Adrenal gland (tissue), 12 donors: ENCODE results near the gene TACO1. TPM values are rescaled to one million over a fixed set of nuclear protein-coding genes. Genes with fewer than 3 reads are reported as not detected.

Experiments used
- DNase-seq, 7 donors: peaks; one replicate each; pipeline ENCODE4 v3.0.0-alpha.2; 2019 to 2020
- H3K27ac ChIP-seq, 5 donors: fragments of 200-600 bp; sonication (generic) in 4 of 5; 1 replicate in 3 of 5; 2 replicates in 2 of 5; pipeline versions ENCODE4 v1.5.1 to v1.8.0; 2016 to 2020; ENCODE audit warnings: mild to moderate bottlenecking in 1 of 5
- H3K27me3 ChIP-seq: fragments of 200-600 bp; 2 replicates; pipeline ENCODE4 v1.8.0; 2021
- H3K36me3 ChIP-seq, 2 donors: fragments of 200-600 bp; replicated peaks in 1 of 2; 1 replicate in 1 of 2; 2 replicates in 1 of 2; pipeline versions ENCODE4 v1.5.1 to v1.8.0; 2018 to 2022
- H3K4me1 ChIP-seq, 2 donors: fragments of 200-600 bp; replicated peaks in 1 of 2; 1 replicate in 1 of 2; 2 replicates in 1 of 2; pipeline versions ENCODE4 v1.5.1 to v1.8.0; 2018 to 2021
- H3K4me3 ChIP-seq, 4 donors: fragments of 200-600 bp; sonication (generic) in 3 of 4; one replicate each; pipeline ENCODE4 v1.5.1; 2016 to 2018
- H3K9me3 ChIP-seq, 3 donors: fragments of 200-600 bp; sonication (generic) in 1 of 3; replicated peaks in 1 of 3; 1 replicate in 2 of 3; 2 replicates in 1 of 3; pipeline versions ENCODE4 v1.5.1 to v1.8.0; 2016 to 2021
- POLR2A ChIP-seq, 2 donors: fragments of 450-650 bp; IDR thresholded peaks; one replicate each; pipeline ENCODE4 v1.6.1; 2017; ENCODE audit warnings: antibody characterized with exemption in 2 of 2, mild to moderate bottlenecking in 2 of 2, moderate library complexity in 1 of 2
- WGBS, 4 donors: extraction: QIAGEN DNeasy Blood & Tissue Kit in 2 of 4; methylation state at CpG; one replicate each; pipeline versions ENCODE4 v1.1.5 to v1.1.7; 2013 to 2017; 5-methylcytosine and 5-hydroxymethylcytosine counted together
- intact Hi-C, 2 donors: fragments of 100-400 bp; cut with DNase I; formaldehyde crosslinking; loops; one replicate each; pipeline versions ENCODE4 v1.14.1 to v1.15.0; 2022 to 2023
- polyA plus RNA-seq, 3 donors: library from polyadenylated mRNA; stranded (reverse); fragments of 200-250 nt in 2 of 3; fragments of 350-450 nt in 1 of 3; fragmentation: Illumina TruSeq in 1 of 3; extraction: RNeasy Lipid Tissue Mini Kit (QIAGEN cat#74804) in 1 of 3; gene quantifications; one replicate each; pipeline ENCODE4 v1.2.3, GENCODE V29; 2013 to 2014
- small RNA-seq, 2 donors: library from RNA; depleted of rRNA; stranded (forward); fragments of <200 nt; gene quantifications; one replicate each; pipeline ENCODE3, GENCODE V24; 2016
- total RNA-seq, 9 donors: library from RNA; depleted of rRNA in 4 of 9; stranded (reverse); fragments of >200 nt in 4 of 9; fragments of 120-200 nt in 1 of 9; fragmentation: NEBNext Ultra II Directional in 1 of 9; extraction: Animal tissue kit (Norgen Biotek cat#: 25700) in 1 of 9; gene quantifications; one replicate each; pipeline versions ENCODE4 v1.1.0 to v1.2.4, GENCODE V29; 2013 to 2023
- TF ChIP-seq, protein P1 (sequence below), 6 experiments: fragments of 450-650 bp in 4 of 6; fragments of 200-600 bp in 2 of 6; sonication (generic) in 1 of 6; IDR thresholded peaks; 1 replicate in 5 of 6; 2 replicates in 1 of 6; pipeline versions ENCODE4 v1.5.1 to v1.8.0; 2016 to 2021; ENCODE audit warnings: antibody characterized with exemption in 6 of 6, mild to moderate bottlenecking in 2 of 6, moderate library complexity in 1 of 6
- donor health status: healthy with polysubstance abuse.
- donor health status: Bipolar disorder and iron deficiency.
- donor health status: DM: yes; HTN: yes; CAD: no.
- donor health status: DM: no; HTN: no; CAD: no.
- donor health status: DM: no; HTN: no; CAD: no.
- donor health status: DM: yes; HTN: yes; CAD: no.

Gene TACO1
- total and polyA plus RNA-seq, 12 donors = 15.4 to 32.1 (median 22.8) TPM

DNA sequence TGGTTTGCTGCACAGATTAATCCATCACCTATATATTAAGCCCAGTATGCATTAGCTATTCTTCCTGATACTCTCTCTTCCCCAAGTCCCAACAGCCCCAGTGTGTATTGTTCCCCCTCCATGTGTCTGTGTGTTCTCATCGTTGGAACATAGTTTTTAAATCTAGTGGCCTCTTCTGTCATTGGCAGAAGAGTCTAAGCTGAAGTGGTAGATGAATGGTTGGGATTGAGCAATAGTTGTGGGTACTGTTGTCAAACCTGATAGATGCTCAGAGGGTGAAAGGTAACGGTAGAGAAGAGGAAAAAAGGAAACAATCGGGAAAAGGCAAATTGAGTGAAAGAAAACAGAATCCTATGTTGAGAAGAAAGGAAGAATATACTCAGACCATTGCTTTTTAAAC is 51.4 kb downstream of the TACO1 start:
- Histone ChIP-seq H3K27me3 (no peaks in the 10 kb centered on the region), H3K36me3 (peaks cover 0 to 16% of the 10 kb centered on the region in 2 donors), H3K27ac (no peak overlapping the region), H3K4me3 (no peak overlapping the region), H3K4me1 (no peaks in the 10 kb centered on the region), H3K9me3 (no peaks in the 10 kb centered on the region)
- no peak for DNase-seq
- WGBS, 4 donors = 32 to 48% (median 41%) methylated on average over 3 of the region's 3 CpGs
- intact Hi-C loops = no loop called here
- TF ChIP-seq, protein P1, sequence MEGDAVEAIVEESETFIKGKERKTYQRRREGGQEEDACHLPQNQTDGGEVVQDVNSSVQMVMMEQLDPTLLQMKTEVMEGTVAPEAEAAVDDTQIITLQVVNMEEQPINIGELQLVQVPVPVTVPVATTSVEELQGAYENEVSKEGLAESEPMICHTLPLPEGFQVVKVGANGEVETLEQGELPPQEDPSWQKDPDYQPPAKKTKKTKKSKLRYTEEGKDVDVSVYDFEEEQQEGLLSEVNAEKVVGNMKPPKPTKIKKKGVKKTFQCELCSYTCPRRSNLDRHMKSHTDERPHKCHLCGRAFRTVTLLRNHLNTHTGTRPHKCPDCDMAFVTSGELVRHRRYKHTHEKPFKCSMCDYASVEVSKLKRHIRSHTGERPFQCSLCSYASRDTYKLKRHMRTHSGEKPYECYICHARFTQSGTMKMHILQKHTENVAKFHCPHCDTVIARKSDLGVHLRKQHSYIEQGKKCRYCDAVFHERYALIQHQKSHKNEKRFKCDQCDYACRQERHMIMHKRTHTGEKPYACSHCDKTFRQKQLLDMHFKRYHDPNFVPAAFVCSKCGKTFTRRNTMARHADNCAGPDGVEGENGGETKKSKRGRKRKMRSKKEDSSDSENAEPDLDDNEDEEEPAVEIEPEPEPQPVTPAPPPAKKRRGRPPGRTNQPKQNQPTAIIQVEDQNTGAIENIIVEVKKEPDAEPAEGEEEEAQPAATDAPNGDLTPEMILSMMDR (IDR thresholded peaks at IDR 0.05) = no peak
- TF ChIP-seq POLR2A (IDR thresholded peaks at IDR 0.05) = no peak

DNA sequence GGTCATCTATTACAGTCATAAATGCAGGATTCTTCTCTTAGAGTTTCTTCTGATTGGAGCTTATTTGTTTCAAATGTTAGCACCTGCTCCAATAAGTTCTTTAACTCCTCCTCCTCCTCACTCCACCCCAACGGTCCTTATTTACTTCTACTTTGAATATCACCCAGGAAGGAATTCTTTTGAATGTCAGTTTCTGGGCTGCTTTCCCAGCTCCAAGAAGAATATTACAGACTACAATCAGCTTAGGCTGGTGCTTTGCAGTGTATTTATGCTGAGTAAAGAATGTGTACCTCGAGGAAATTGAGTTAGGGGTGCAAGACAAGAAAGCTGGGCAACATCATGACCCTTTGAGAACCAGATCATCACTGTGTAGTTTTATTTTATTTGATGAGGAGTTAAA is 52.4 kb downstream of the TACO1 start:
- Histone ChIP-seq H3K4me1 (no peaks in the 10 kb centered on the region), H3K36me3 (peaks cover 0 to 17% of the 10 kb centered on the region in 2 donors), H3K4me3 (no peak overlapping the region)

DNA sequence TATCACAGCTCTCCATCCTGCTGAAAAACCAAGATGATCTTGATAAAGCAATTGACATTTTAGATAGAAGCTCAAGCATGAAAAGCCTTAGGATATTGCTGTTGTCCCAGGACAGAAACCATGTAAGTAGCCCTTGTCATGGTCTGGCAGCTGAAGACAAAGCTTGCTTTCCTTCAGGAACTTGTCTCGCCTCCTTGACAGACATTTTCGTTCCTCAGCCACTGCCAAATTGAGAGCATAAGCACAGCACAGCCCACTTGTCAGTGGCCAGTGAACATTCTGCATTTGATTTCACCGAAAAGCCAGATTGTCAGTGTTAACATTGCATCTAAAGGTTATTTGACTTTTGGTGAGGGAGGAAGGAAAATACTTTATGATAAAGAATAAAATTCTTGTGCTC is 57.1 kb downstream of the TACO1 start:
- H3K4me3 ChIP-seq = no peak overlapping the region
- no peaks in the 10 kb centered on the region for H3K9me3 ChIP-seq
- intact Hi-C loops = no loop called here
- H3K27ac ChIP-seq = no peak overlapping the region
- H3K36me3 ChIP-seq = peaks cover 0 to 45% of the 10 kb centered on the region in 2 donors
- no peak for DNase-seq
- no peaks in the 10 kb centered on the region for H3K4me1 ChIP-seq
- WGBS, 4 donors = 85 to 96% (median 91%) methylated on average over 3 of the region's 3 CpGs
- TF ChIP-seq POLR2A (IDR thresholded peaks at IDR 0.05) = no peak
- TF ChIP-seq, protein P1 (IDR thresholded peaks at IDR 0.05) = no peak
- no peaks in the 10 kb centered on the region for H3K27me3 ChIP-seq

More for the DNA sequence above, 52.4 kb downstream of the TACO1 start:
- intact Hi-C loops = no loop called here
- Histone ChIP-seq H3K27ac (peak overlapping the region in 1 of 5 donors; percentile 6), H3K27me3 (no peaks in the 10 kb centered on the region), H3K9me3 (no peaks in the 10 kb centered on the region)
- no peak for DNase-seq
- TF ChIP-seq, protein P1 (IDR thresholded peaks at IDR 0.05) = no peak
- WGBS, 4 donors = 15 to 37% (median 30%) methylated on average over 2 of the region's 2 CpGs

Small RNA genes within 50 kb of the gene (small RNA-seq; reads per million reads assigned to genes)
- 0 reads per million in 2 donors for gene RNU6-288P

Other genes with a start within 250 kb of the TACO1 start
- 100 to 1,000 TPM in 2 of 9 donors, 10 to 100 TPM in 7; 14.3 to 195 (median 67.5) TPM for gene CYB561, start 154.6 kb upstream of the TACO1 start, total RNA-seq
- gene CYB561, start 154.6 kb upstream of the TACO1 start, polyA plus RNA-seq = 100 to 1,000 TPM in 2 of 3 donors, 10 to 100 TPM in 1; 38.8 to 116 (median 113) TPM
- 10 to 100 TPM in 6 of 9 donors, 1 to 10 TPM in 2, under 1 TPM in 1; 0.55 to 49.7 (median 11.8) TPM for gene ACE, start 123.8 kb upstream of the TACO1 start, total RNA-seq
- gene ACE, start 123.8 kb upstream of the TACO1 start, polyA plus RNA-seq = 10 to 100 TPM in 2 of 3 donors, 1 to 10 TPM in 1; 7.7 to 34.0 (median 16.1) TPM
- gene KCNH6, start 77.5 kb upstream of the TACO1 start, total RNA-seq = under 1 TPM in 4 of 9 donors, not detected in 5; 0.11 to 0.41 (median 0.28) TPM
- gene KCNH6, start 77.5 kb upstream of the TACO1 start, polyA plus RNA-seq = under 1 TPM in 1 of 3 donors, not detected in 2; 0.32 TPM
- 10 to 100 TPM; 33.8 to 69.8 (median 48.8) TPM for gene DCAF7, start 50.4 kb upstream of the TACO1 start, total RNA-seq
- gene DCAF7, start 50.4 kb upstream of the TACO1 start, polyA plus RNA-seq = 10 to 100 TPM; 12.2 to 50.6 (median 19.7) TPM
- gene MAP3K3, start 21.5 kb downstream of the TACO1 start, total RNA-seq = 10 to 100 TPM; 16.5 to 47.1 (median 36.6) TPM
- 10 to 100 TPM; 11.6 to 32.3 (median 15.6) TPM for gene MAP3K3, start 21.5 kb downstream of the TACO1 start, polyA plus RNA-seq
- 10 to 100 TPM in 7 of 9 donors, 1 to 10 TPM in 2; 6.3 to 20.1 (median 11.9) TPM for gene LIMD2, start 99.2 kb downstream of the TACO1 start, total RNA-seq
- 10 to 100 TPM in 2 of 3 donors, 1 to 10 TPM in 1; 2.5 to 76.3 (median 34.6) TPM for gene LIMD2, start 99.2 kb downstream of the TACO1 start, polyA plus RNA-seq
- gene STRADA, start 140.9 kb downstream of the TACO1 start, total RNA-seq = 10 to 100 TPM; 16.7 to 91.1 (median 37.4) TPM
- 10 to 100 TPM; 34.5 to 67.6 (median 53.9) TPM for gene STRADA, start 140.9 kb downstream of the TACO1 start, polyA plus RNA-seq
- 100 to 1,000 TPM in 4 of 9 donors, 10 to 100 TPM in 5; 46.8 to 148 (median 98.1) TPM for gene CCDC47, start 172.7 kb downstream of the TACO1 start, total RNA-seq
- gene CCDC47, start 172.7 kb downstream of the TACO1 start, polyA plus RNA-seq = 100 to 1,000 TPM in 1 of 3 donors, 10 to 100 TPM in 2; 24.2 to 216 (median 29.0) TPM
- 10 to 100 TPM; 45.0 to 99.8 (median 82.5) TPM for gene DDX42, start 173.3 kb downstream of the TACO1 start, total RNA-seq
- gene DDX42, start 173.3 kb downstream of the TACO1 start, polyA plus RNA-seq = 100 to 1,000 TPM in 1 of 3 donors, 10 to 100 TPM in 2; 80.3 to 109 (median 88.8) TPM
- 100 to 1,000 TPM in 5 of 9 donors, 10 to 100 TPM in 4; 64.1 to 167 (median 125) TPM for gene PSMC5, start 226.5 kb downstream of the TACO1 start, total RNA-seq
- 100 to 1,000 TPM; 232 to 273 (median 247) TPM for gene PSMC5, start 226.5 kb downstream of the TACO1 start, polyA plus RNA-seq
- 10 to 100 TPM; 32.4 to 56.1 (median 42.9) TPM for gene FTSJ3, start 226.8 kb downstream of the TACO1 start, total RNA-seq
- 10 to 100 TPM; 19.4 to 54.1 (median 44.9) TPM for gene FTSJ3, start 226.8 kb downstream of the TACO1 start, polyA plus RNA-seq
- 100 to 1,000 TPM in 4 of 9 donors, 10 to 100 TPM in 5; 41.9 to 185 (median 85.0) TPM for gene SMARCD2, start 241.8 kb downstream of the TACO1 start, total RNA-seq
- gene SMARCD2, start 241.8 kb downstream of the TACO1 start, polyA plus RNA-seq = 10 to 100 TPM; 43.1 to 53.7 (median 52.7) TPM